GM19023 (cell line): ENCODE measurements around the gene RABGAP1.

Experiments
- ATAC-seq: cut with Tn5 transposase; IDR thresholded peaks from one replicate; pipeline ENCODE4 v1.9.1; 2021; ENCODE audit warnings: mild to moderate bottlenecking, moderate library complexity; ENCODE audit not compliant: unreplicated experiment

Gene RABGAP1

DNA sequence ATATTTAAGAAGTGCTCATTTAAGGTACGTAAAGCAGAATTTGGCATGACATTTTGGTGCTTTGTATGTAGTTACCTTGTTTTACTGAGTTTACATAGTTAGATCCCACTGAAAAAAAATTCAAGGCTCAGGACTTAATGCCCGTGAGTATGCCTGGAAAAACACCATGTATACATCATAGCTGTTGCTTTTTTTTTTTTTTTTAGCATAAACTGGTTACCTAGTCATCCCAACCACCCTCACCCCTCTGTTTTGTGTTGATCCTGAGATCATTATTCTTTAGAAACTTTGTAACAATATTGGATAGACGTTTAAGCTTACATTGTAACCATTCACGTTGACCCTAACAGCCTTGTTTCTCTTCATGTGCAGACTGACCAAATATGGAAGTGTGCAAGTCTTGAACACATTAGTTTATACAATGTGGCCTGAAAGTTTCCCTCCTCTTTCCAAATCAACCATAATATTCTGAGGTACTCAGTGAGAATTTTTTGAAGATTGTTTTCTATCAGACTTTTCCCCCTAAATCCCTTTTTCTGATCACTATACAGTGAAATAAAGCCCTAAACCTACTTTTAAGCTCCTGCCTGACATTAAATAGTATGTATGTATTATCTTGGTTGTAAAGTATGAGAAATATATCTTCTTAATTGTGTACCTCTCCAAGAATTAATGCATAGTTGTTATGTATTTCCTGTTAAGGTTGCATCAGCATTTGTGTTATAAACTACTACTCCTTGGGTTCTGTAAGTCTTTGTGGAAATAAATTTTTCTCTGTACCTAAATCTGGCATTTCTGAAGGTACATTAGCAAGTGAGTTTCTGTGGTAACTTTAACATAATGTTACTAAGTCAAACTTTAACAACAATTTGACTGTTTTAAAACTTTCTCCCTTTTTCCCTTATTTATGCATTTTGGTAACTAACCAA is 4.4 kb downstream of the RABGAP1 start:
- no peak for ATAC-seq

- no peak for ATAC-seq
Measured at GRCh38 chr9:122946461-122947005, 5.7 kb downstream of the RABGAP1 start.

- ATAC-seq, result no peak
Measured at GRCh38 chr9:122948313-122948712, 7.5 kb downstream of the RABGAP1 start.

- ATAC-seq, result no peak
Measured at GRCh38 chr9:122949696-122950095, 8.9 kb downstream of the RABGAP1 start.

GRCh38 chr9:122950263-122950662 is 9.4 kb downstream of the RABGAP1 start:
- ATAC-seq, result no peak

GRCh38 chr9:122951056-122951455 is 10.2 kb downstream of the RABGAP1 start:
- ATAC-seq, result no peak

DNA sequence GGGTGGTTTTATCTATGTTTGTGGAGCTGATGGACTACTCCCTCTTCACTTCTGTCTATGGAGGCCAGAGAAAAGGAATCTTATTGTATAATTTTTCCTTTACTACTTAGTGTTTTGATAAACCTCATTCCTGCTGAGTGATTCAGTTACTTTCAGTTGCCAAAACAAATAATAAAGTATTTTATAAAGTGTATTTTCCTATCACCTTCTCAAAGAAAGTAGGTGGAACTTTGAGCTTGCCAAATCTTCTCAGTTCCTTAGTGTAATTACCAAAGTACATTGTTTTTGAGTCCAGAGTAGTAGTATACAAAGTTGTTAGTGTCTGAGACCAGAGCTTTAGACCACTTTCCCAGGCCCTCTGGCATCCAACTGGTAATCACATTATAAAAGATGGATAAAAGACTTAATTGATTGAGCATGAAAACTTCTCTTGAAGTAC is 13.5 kb downstream of the RABGAP1 start:
- no peak for ATAC-seq

GRCh38 chr9:122955961-122956360 is 15.1 kb downstream of the RABGAP1 start:
- no peak for ATAC-seq

GRCh38 chr9:122961139-122961538 is 20.3 kb downstream of the RABGAP1 start:
- no peak for ATAC-seq

DNA sequence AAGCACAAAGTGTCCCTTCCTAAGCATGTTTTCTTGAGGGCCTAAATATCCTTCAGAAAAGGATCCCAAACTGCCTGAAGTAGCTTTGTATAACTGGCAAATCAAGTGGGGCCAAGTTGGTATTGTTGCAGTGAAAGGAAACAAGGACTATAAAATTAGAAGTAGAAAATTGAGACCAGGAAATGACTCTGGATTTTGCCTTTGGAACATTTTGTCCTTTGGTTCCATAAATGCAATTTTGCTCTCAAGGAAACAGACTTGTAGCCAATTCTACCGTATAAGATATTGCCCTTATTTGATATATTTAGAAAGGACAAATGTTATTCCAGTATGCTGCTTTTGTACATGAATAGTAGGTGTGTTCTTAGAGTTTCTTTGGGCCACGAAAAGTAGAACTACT is 34.4 kb downstream of the RABGAP1 start:
- no peak for ATAC-seq

DNA sequence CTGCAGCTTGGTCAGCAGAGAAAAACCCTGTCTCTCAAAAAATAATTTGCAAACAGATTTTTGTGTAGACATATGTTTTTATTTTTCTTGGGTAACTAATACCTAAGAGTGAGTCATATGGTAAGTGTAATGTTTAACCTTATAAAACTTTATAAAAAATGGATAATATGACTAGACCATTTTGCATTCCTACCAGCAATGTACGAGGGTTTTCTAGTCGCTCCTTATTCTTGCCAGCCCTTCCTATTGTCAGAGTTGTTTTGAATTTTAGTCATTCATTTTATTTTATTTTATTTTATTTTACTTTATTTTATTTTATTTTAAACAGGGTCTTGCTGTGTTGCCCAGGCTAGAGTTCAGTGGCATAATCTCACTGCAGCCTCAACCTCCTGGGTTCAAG is 37.8 kb downstream of the RABGAP1 start:
- ATAC-seq, result no peak

DNA sequence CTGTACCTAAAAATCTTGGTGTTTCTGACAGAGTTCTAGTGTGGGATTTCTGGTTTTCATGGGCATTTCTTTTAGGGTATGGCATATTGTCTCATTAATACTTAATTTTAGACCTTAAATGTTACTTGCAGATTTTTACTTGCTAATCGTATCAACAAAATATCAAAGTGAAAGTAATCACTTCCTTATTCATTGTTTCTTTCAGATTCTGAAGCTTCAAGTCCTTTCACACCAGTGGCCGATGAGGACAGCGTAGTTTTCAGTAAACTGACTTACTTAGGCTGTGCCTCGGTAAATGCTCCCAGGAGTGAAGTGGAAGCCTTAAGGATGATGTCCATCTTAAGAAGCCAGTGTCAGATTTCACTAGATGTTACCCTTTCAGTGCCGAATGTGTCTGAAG is 45.2 kb downstream of the RABGAP1 start:
- no peak for ATAC-seq

DNA sequence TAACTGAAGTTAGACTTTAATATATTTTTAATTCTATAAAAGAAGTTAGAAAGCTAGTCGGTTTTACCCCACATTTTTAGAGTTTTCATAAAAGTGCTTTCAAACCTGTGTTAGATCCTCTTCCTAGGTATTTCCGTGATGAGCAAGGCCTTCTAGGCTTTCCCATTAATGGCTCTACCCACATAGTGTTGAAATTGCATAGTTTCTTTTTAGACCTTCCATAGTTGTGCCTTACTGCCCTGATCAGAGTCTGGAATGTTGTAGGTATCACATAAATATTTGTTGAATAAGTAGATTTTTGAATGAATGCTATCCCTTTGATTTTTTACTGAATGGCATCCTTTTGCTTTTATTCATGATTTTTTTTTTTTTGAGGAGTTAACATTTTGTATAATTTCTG is 47.3 kb downstream of the RABGAP1 start:
- no peak for ATAC-seq

DNA sequence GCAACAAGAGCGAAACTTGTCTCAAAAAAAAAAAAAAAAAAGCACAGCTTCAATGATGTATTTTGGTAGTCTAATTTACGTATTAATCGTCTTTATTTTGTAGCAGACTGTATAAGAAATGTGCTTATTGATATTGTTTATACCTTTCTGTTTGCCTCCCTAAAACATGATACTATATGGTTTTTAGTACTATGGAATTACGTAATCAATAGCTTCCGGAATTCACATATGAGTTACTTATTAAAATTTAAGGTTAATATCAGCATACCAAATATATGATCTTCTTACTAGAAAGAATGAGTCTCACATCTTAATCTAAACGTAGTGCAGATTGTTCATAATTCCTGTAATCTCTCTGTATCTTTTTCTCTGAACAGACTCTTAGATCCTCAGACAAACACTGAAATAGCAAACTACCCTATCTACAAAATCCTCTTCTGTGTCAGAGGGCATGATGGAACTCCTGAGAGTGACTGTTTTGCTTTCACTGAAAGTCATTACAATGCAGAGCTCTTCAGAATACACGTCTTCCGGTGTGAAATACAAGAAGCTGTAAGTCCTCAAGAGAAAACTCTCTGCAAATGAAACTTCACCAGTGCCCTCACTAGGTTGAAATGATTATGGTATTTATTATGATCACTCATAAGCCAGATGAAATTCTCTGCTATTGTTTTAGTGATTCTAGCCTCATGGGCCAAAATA is 48.3 kb downstream of the RABGAP1 start:
- ATAC-seq, result no peak

GRCh38 chr9:122991370-122991830 is 50.6 kb downstream of the RABGAP1 start:
- ATAC-seq, result no peak

DNA sequence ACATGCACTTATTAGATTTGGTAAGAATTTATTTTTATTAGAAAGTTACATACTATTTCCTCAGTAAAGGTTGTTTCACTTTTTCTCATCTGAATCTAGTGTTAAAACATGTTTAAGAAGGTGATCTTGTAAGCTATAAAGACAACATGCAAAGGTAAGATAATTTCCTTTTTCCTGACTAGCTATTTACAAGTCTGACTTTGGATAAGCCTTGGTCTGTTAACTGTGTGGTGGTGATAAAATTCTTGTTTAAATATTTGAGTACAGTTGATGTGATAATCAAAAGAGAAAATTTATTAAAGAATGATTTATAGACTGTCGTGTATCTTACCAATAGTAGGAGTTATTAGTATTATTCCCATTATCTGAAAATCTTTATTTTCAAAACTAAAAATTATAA is 55.8 kb downstream of the RABGAP1 start:
- no peak for ATAC-seq

DNA sequence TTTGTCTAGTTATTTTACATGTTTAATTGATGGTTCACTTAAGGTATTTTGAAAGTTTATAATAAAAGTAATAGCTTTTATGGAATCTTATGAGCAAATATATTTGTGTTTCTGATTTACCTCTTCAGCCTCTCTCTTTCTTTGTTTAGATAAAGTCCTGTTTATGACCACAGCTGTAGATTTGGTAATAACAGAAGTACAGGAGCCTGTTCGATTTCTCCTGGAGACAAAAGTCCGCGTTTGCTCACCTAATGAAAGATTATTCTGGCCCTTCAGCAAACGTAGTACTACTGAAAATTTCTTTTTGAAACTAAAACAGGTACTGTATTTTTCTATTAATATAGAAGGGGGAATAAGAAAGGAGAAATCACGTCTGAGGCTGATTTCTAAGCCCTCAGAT is 57.6 kb downstream of the RABGAP1 start:
- no peak for ATAC-seq

DNA sequence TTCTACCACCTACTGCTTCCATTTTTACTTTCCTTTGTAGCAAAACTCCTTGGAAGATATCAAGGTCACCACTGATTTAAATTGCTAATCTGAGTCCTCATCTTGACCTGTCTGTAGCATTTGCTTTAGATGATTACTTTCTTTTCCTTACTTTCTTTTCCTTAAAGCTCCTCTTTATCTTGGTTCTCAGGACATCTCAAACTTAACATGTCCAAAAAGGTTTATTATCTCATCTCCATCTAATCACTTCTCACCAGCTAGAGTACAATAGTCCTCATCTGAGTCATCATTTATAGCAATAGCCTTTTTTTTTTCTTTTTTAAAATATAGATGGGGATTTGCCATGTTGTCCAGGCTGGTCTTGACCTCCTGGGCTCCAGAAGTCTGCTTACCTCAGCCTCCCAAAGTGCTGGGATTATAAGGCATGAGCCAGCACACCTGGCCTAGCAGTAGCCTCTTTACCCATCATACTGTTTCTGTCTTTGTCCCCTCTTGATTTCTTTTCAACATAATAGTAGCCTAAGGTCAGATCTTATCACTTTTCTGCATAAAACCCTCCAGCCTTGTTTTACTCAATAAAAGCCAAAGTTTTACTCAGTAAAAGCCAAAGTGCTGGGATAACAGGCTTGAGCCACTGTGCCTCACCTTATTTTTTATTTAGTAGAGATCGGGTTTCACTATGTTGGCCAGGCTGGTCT is 59.7 kb downstream of the RABGAP1 start:
- no peak for ATAC-seq

- no peak for ATAC-seq
Measured at GRCh38 chr9:123002754-123003153, 61.9 kb downstream of the RABGAP1 start.

- ATAC-seq, result no peak
Measured at GRCh38 chr9:123003466-123003865, 62.6 kb downstream of the RABGAP1 start.

DNA sequence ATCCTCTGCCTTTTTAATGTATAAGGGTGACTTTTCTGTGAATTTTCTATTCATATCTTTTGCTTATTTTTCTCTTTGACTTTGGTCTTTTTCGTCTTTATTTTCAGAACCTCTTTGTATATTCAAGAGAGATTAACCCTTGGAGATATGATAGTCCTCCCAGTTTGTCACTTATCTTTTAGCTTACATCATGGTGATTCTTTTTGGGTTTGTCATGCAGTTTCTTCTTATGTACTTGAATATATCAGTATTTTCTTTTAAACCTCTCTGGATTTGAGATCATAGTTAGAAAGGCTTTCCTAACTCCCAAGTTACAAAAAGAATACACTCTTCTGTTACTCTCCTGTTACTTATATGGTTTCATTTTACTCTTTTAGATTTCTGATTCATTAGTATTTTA is 65.1 kb downstream of the RABGAP1 start:
- no peak for ATAC-seq
